K562 (cell line): ENCODE measurements around the gene SLC38A11. TPM values are rescaled to one million over a fixed set of nuclear protein-coding genes. Genes with fewer than 3 reads are reported as not detected.

Experiments
- ATAC-seq: fragments of 200-7000 bp; cut with Tn5 transposase; 3 replicates; pipeline ENCODE4 v1.9.1; 2020; ENCODE audit warnings: moderate library complexity
- BruUV-seq: library from RNA; stranded (reverse); fragments of 400-500 nt; replicated peaks from 2 replicates; lab custom pipeline; 2021; lab: Mats Ljungman, UMichigan
- CTCF ChIA-PET: fragments of 300-600 bp; formaldehyde crosslinking; extraction: SDS; loops from one replicate; lab custom pipeline; 2021; ENCODE audit warnings: low intra/inter-chr PET ratio; lab: Yijun Ruan, JAX
- POLR2A ChIA-PET: fragments of 300-600, 350-650 bp; sonication (Branson Sonifier 250); formaldehyde crosslinking; extraction: SDS; loops from one replicate; lab custom pipeline; 2021; ENCODE audit warnings: antibody characterized with exemption, inconsistent platforms; lab: Yijun Ruan, JAX
- DNase-seq, 4 experiments: peaks; one replicate each; pipeline versions ENCODE4 v3.0.0 to v3.0.0-alpha.2; 2011 to 2018; ENCODE audit warnings: low spot score in 3 of 4, mixed read lengths in 3 of 4; ENCODE audit errors: extremely low read depth in 1 of 4
- FAIRE-seq: peaks from 2 replicates; lab custom pipeline; 2011; peaks lifted over from hg19 to GRCh38; lab: Jason Lieb, UNC
- H2AFZ ChIP-seq: 2 replicates; pipeline ENCODE4 v1.6.0; 2011; ENCODE audit warnings: low read depth, low read length, control low read depth, inconsistent platforms
- H3K27ac ChIP-seq: fragments of 200-600 bp; 3 replicates; pipeline ENCODE4 v1.8.0; 2011; ENCODE audit warnings: low read depth, mild to moderate bottlenecking, control low read depth, inconsistent platforms, low read length, moderate library complexity, mixed read lengths; ENCODE audit errors: extremely low read depth
- H3K27me3 ChIP-seq, 2 experiments: fragments of 300-600 bp in 1 of 2; 2 replicates in 1 of 2; 3 replicates in 1 of 2; pipeline versions ENCODE4 v1.6.0 to v1.8.0; 2011; ENCODE audit warnings: inconsistent platforms in 2 of 2, low read length in 2 of 2, mild to moderate bottlenecking in 1 of 2, mixed read lengths in 1 of 2, moderate library complexity in 1 of 2; ENCODE audit not compliant: control insufficient read depth in 2 of 2, insufficient read depth in 2 of 2
- H3K36me3 ChIP-seq: fragments of 300-600 bp; 3 replicates; pipeline ENCODE4 v1.8.0; 2011; ENCODE audit warnings: mild to moderate bottlenecking, low read length, inconsistent platforms; ENCODE audit not compliant: control insufficient read depth, insufficient read depth
- H3K4me1 ChIP-seq, 2 experiments: fragments of 200-600 bp in 1 of 2; replicated peaks in 1 of 2; 2 replicates in 1 of 2; 3 replicates in 1 of 2; pipeline versions ENCODE4 v1.5.1 to v1.8.0; 2011; ENCODE audit warnings: inconsistent platforms in 2 of 2, low read length in 2 of 2, mild to moderate bottlenecking in 1 of 2, mixed read lengths in 1 of 2, moderate library complexity in 1 of 2; ENCODE audit not compliant: control insufficient read depth in 2 of 2, insufficient read depth in 2 of 2
- H3K4me2 ChIP-seq: 2 replicates; pipeline ENCODE4 v1.6.1; 2011; ENCODE audit warnings: low read length, control low read depth, inconsistent platforms, mixed read lengths; ENCODE audit not compliant: insufficient read depth
- H3K4me3 ChIP-seq: fragments of 200-600 bp; sonication (generic), shearing (Covaris generic); 2 replicates; pipeline ENCODE4 v1.5.1; 2016; ENCODE audit warnings: control low read depth, inconsistent platforms
- H3K79me2 ChIP-seq: fragments of 200-600 bp; 3 replicates; pipeline ENCODE4 v1.8.0; 2011; ENCODE audit warnings: low read length, inconsistent platforms; ENCODE audit not compliant: control insufficient read depth, insufficient read depth
- H3K9ac ChIP-seq, 2 experiments: 2 replicates each; pipeline versions ENCODE4 v1.6.0 to v1.6.1; 2011; ENCODE audit warnings: low read depth in 2 of 2, low read length in 2 of 2, control low read depth in 1 of 2, inconsistent platforms in 1 of 2, mild to moderate bottlenecking in 1 of 2, mixed read lengths in 1 of 2; ENCODE audit not compliant: insufficient read depth in 1 of 2
- H3K9me1 ChIP-seq: one replicate; pipeline ENCODE4 v1.6.0; 2011; ENCODE audit warnings: inconsistent platforms, mild to moderate bottlenecking, low read length, moderate library complexity; ENCODE audit not compliant: control insufficient read depth, insufficient read depth
- H3K9me3 ChIP-seq: replicated peaks from 2 replicates; pipeline ENCODE4 v1.5.1; 2011; ENCODE audit warnings: low read depth, low read length, inconsistent platforms; ENCODE audit not compliant: control insufficient read depth, insufficient read depth
- H4K20me1 ChIP-seq: replicated peaks from 2 replicates; pipeline ENCODE4 v1.6.1; 2011; ENCODE audit warnings: low read length, inconsistent platforms, mixed read lengths; ENCODE audit not compliant: control insufficient read depth, insufficient read depth
- ELF2 ChIP-seq: fragments of 250-450 bp; sonication (Bioruptor Pico); IDR thresholded peaks from 2 replicates; pipeline ENCODE4 v1.5.0; 2021; ENCODE audit warnings: mild to moderate bottlenecking
- L3MBTL2 ChIP-seq: fragments of 450-650 bp; IDR thresholded peaks from 2 replicates; pipeline ENCODE4 v1.6.1; 2016; ENCODE audit warnings: mild to moderate bottlenecking, moderate library complexity
- NCOA4 ChIP-seq: fragments of 450-650 bp; IDR thresholded peaks from 2 replicates; pipeline ENCODE4 v1.6.1; 2018; ENCODE audit warnings: mild to moderate bottlenecking; ENCODE audit not compliant: partially characterized antibody
- SP1 ChIP-seq: sonication (generic); formaldehyde crosslinking; IDR thresholded peaks from 2 replicates; pipeline ENCODE4 v1.8.1; 2022; ENCODE audit warnings: mild to moderate bottlenecking, missing genetic modification reagents
- ZBTB1 ChIP-seq: sonication (generic); formaldehyde crosslinking; IDR thresholded peaks from 2 replicates; pipeline ENCODE4 v1.8.1; 2023; ENCODE audit warnings: missing genetic modification reagents, low read depth, mild to moderate bottlenecking, borderline replicate concordance
- ZKSCAN3 ChIP-seq: fragments of 250-450 bp; sonication (Bioruptor Pico); IDR thresholded peaks from 2 replicates; pipeline ENCODE4 v1.4.0; 2020
- ZNF134 ChIP-seq: fragments of 250-450 bp; sonication (Bioruptor Pico); conservative IDR thresholded peaks from 2 replicates; pipeline ENCODE4 v1.4.0; 2020
- ZNF668 ChIP-seq: fragments of 250-450 bp; sonication (Bioruptor Pico); IDR thresholded peaks from 2 replicates; pipeline ENCODE4 v1.8.0; 2022; ENCODE audit warnings: mild to moderate bottlenecking, inconsistent platforms
- WGBS: fragments of 100-300 bp; shearing (Covaris generic); methylation state at CpG from one replicate; pipeline ENCODE4 v1.1.6; 2016; ENCODE audit warnings: low coverage, mixed read lengths; ENCODE audit not compliant: insufficient coverage; ENCODE audit errors: missing lambda C conversion rate; 5-methylcytosine and 5-hydroxymethylcytosine counted together
- in situ Hi-C: fragments of 300-500 bp; cut with MboI; formaldehyde crosslinking; loops from 4 replicates; pipeline ENCODE4 v1.15.0; 2018; ENCODE audit warnings: inconsistent platforms, mixed read lengths
- intact Hi-C: fragments of 100-400 bp; cut with micrococcal nuclease; formaldehyde crosslinking; loops from 2 replicates; pipeline ENCODE4 v1.14.2; 2022
- polyA plus RNA-seq, 8 experiments: library from polyadenylated mRNA; depleted of rRNA in 4 of 8; stranded (reverse) in 5 of 8; unstranded in 3 of 8; fragments of >200 nt; fragmentation: Nextera tagmentation in 2 of 8; fragmentation: Illumina TruSeq in 1 of 8; extraction: Ambion mirVana in 2 of 8; extraction: Trizol in 1 of 8; gene quantifications; 2 replicates each; pipeline versions ENCODE4 v1.2.1 to v1.2.3, GENCODE V29; 2011 to 2014; ENCODE audit warnings: inconsistent platforms in 1 of 8, missing spikeins in 1 of 8
- total RNA-seq, 7 experiments: library from RNA; depleted of rRNA in 6 of 7; stranded (reverse); fragments of >200 nt in 6 of 7; fragmentation: Illumina TruSeq in 2 of 7; extraction: Trizol in 2 of 7; gene quantifications; 2 replicates each; pipeline versions ENCODE4 v1.2.1 to v1.2.3, GENCODE V29; 2011 to 2021; ENCODE audit warnings: low replicate concordance in 1 of 7
- TF ChIP-seq, protein P1 (sequence below), 2 experiments: fragments of 450-650 bp in 1 of 2; sonication (generic) in 1 of 2; formaldehyde crosslinking in 1 of 2; IDR thresholded peaks; 2 replicates each; pipeline versions ENCODE4 v1.7.1 to v1.9.0; 2016 to 2022; ENCODE audit warnings: inconsistent platforms in 1 of 2, mild to moderate bottlenecking in 1 of 2, missing genetic modification reagents in 1 of 2
- TF ChIP-seq, protein P2 (sequence below): IDR thresholded peaks from 2 replicates; pipeline ENCODE4 v1.6.1; 2016; ENCODE audit warnings: missing genetic modification characterization, missing compliant biosample characterization
- TF ChIP-seq, protein P3 (sequence below): fragments of 250-450 bp; sonication (Bioruptor Pico); IDR thresholded peaks from 2 replicates; pipeline ENCODE4 v1.4.0; 2020

The SLC38A11 gene
- total and polyA plus RNA-seq, 9 of the 15 experiments (the other 6 are each of a cell fraction or from before 2014, with no cell fraction given), result not detected

DNA sequence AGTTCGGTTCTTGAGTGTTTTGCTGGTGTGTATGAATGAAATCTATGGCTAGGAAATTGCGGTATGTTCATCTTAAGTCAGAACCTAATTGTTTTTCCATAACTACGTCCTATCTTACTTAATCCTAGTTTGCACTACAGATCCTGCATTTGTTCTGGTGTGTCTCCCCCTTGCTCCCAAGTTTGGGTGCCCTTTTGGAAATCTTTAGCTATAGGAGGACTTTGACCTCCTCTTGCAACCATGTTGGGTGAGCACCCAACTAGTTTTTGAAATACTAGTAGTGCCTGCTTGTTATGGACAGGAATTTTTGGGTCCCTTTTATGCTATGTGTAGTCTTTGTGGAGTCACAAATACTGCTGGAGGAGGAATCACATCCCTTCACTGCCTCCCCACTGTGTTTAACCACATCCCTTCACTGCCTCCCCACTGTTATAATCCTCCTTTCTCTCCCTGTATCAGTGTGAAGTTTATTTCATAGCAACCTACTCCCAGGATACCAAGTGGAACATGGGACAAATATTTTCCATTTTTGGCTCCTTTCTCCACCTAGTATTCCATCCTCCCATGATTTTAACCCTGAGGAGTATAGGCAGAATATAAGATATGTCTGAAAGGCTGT lies 87.4 kb downstream of the SLC38A11 start:
- no peak for TF ChIP-seq ZKSCAN3 (CRISPR knock-in tag)
- TF ChIP-seq, protein P1, sequence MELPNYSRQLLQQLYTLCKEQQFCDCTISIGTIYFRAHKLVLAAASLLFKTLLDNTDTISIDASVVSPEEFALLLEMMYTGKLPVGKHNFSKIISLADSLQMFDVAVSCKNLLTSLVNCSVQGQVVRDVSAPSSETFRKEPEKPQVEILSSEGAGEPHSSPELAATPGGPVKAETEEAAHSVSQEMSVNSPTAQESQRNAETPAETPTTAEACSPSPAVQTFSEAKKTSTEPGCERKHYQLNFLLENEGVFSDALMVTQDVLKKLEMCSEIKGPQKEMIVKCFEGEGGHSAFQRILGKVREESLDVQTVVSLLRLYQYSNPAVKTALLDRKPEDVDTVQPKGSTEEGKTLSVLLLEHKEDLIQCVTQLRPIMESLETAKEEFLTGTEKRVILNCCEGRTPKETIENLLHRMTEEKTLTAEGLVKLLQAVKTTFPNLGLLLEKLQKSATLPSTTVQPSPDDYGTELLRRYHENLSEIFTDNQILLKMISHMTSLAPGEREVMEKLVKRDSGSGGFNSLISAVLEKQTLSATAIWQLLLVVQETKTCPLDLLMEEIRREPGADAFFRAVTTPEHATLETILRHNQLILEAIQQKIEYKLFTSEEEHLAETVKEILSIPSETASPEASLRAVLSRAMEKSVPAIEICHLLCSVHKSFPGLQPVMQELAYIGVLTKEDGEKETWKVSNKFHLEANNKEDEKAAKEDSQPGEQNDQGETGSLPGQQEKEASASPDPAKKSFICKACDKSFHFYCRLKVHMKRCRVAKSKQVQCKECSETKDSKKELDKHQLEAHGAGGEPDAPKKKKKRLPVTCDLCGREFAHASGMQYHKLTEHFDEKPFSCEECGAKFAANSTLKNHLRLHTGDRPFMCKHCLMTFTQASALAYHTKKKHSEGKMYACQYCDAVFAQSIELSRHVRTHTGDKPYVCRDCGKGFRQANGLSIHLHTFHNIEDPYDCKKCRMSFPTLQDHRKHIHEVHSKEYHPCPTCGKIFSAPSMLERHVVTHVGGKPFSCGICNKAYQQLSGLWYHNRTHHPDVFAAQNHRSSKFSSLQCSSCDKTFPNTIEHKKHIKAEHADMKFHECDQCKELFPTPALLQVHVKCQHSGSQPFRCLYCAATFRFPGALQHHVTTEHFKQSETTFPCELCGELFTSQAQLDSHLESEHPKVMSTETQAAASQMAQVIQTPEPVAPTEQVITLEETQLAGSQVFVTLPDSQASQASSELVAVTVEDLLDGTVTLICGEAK (IDR thresholded peaks at IDR 0.05), result no peak
- TF ChIP-seq, protein P1 (CRISPR knock-in tag; IDR thresholded peaks at IDR 0.05), result no peak
- TF ChIP-seq SP1 (CRISPR knock-in tag), result no peak
- TF ChIP-seq, protein P2, sequence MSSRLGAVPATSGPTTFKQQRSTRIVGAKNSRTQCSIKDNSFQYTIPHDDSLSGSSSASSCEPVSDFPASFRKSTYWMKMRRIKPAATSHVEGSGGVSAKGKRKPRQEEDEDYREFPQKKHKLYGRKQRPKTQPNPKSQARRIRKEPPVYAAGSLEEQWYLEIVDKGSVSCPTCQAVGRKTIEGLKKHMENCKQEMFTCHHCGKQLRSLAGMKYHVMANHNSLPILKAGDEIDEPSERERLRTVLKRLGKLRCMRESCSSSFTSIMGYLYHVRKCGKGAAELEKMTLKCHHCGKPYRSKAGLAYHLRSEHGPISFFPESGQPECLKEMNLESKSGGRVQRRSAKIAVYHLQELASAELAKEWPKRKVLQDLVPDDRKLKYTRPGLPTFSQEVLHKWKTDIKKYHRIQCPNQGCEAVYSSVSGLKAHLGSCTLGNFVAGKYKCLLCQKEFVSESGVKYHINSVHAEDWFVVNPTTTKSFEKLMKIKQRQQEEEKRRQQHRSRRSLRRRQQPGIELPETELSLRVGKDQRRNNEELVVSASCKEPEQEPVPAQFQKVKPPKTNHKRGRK, result no peak
- TF ChIP-seq ZBTB1 (CRISPR knock-in tag), result no peak
- TF ChIP-seq ZNF668 (CRISPR knock-in tag), result no peak
- no peak for TF ChIP-seq NCOA4
- no peak for TF ChIP-seq ELF2 (CRISPR knock-in tag)
- TF ChIP-seq, protein P3, sequence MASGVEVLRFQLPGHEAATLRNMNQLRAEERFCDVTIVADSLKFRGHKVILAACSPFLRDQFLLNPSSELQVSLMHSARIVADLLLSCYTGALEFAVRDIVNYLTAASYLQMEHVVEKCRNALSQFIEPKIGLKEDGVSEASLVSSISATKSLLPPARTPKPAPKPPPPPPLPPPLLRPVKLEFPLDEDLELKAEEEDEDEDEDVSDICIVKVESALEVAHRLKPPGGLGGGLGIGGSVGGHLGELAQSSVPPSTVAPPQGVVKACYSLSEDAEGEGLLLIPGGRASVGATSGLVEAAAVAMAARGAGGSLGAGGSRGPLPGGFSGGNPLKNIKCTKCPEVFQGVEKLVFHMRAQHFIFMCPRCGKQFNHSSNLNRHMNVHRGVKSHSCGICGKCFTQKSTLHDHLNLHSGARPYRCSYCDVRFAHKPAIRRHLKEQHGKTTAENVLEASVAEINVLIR (CRISPR knock-in tag), result no peak
- TF ChIP-seq L3MBTL2, result no peak
- TF ChIP-seq ZNF134 (CRISPR knock-in tag), result no peak
- TF ChIP-seq, all 486 proteins: peak for 0
- ChIA-PET POLR2A (interaction anchor here (0.7 kb wide), 1 partner anchor 465 kb away, joined by 3 read pairs; no protein-coding TSS in a partner anchor), CTCF (no interaction called here)
- Histone ChIP-seq H3K9ac (no peak overlapping the region), H3K4me2 (no peak overlapping the region), H3K9me1 (no peaks in the 10 kb centered on the region), H3K27ac (no peak overlapping the region), H3K27me3 (no peaks in the 10 kb centered on the region), H2AFZ (no peak overlapping the region), H3K4me3 (no peak overlapping the region), H4K20me1 (no peaks in the 10 kb centered on the region), H3K36me3 (no peaks in the 10 kb centered on the region), H3K79me2 (no peaks in the 10 kb centered on the region), H3K9me3 (no peaks in the 10 kb centered on the region), H3K4me1 (no peaks in the 10 kb centered on the region)
- DNase-seq (no peak), ATAC-seq (no peak), FAIRE-seq (no peak)
- 6% methylated on average over 3 of the region's 3 CpGs for WGBS
- intact Hi-C loops, result no loop called here
- in situ Hi-C loops, result no loop called here
- no TSS peak for BruUV-seq
